ENCODE data around the gene ZNRF1.

- TF ChIP-seq CTCF (IDR thresholded peaks at IDR 0.05) (no peak), EZH2 (IDR thresholded peaks at IDR 0.05; ENCODE audit: borderline replicate concordance, insufficient read depth, low read depth, low read length, poor library complexity, severe bottlenecking) (no peak)
Measured at GRCh38 chr16:75107505-75107904, 108.7 kb downstream of the ZNRF1 start.

All from B cell (primary cell).